HG02938 (cell line): Measurements from ENCODE around the gene CHRNE.
"Not testable (repeated sequence)": the region's sequence is repeated elsewhere in the genome, so short reads cannot be mapped to it uniquely, and the experiment has no call there.

Source experiments
- ATAC-seq: cut with Tn5 transposase; IDR thresholded peaks from one replicate; pipeline ENCODE4 v1.9.1; 2021; ENCODE audit warnings: mild to moderate bottlenecking, moderate library complexity; ENCODE audit not compliant: unreplicated experiment

CHRNE gene

GRCh38 chr17:4939796-4940554, 37.1 kb upstream of the CHRNE start, which contains the start of the genes RNF167 and SLC25A11:
RNF167 (plus strand) TSS chr17:4940268; CDS start chr17:4940910, 642 bp downstream.
SLC25A11 (minus strand) TSS chr17:4940046; CDS start chr17:4939910, 136 bp downstream.
- peak; percentile 80 for ATAC-seq

GRCh38 chr17:4939546-4939795, 36.6 kb upstream of the CHRNE start:
- no peak for ATAC-seq

DNA sequence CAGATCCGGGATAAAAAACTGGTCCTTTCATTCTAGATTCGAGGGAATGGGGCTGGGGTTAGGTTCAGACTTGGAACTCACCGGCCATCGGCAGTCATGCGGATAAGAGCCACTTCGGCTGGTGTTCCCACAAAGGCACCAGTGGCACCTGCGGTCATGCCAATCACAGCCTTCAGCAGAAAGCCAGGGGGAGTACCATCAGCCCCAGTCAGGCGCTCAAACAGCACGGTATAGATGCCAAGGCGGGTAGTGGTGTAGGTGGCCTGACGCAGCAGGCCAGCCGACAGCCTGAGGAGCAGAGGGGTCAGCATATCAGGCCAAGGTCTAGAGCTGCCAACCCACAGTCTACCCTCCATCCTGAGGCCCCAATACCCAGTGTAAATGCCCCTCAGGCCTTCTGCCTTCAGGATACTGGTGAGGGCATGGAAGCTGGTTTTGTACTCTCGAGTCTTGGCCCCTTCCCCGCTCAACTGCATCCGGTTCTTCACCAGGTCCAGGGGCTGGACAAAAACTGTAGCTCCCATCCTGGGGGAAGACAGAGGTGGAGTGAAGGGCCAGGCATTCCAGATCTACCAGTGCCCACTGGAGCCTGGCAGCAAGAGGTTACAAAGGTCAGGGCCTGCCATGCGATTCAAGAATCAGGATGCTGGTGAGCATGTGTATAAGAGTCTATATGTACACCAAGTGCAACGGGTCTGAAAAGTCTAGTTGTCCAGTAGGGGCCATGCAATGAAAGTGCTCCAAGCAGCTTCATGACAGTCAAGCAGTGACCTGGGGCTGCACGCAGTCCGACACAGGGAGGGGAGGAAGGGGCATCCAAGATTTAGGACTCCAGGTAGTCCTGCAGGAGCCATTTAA, 36.0 kb upstream of the CHRNE start:
- ATAC-seq: no peak

DNA sequence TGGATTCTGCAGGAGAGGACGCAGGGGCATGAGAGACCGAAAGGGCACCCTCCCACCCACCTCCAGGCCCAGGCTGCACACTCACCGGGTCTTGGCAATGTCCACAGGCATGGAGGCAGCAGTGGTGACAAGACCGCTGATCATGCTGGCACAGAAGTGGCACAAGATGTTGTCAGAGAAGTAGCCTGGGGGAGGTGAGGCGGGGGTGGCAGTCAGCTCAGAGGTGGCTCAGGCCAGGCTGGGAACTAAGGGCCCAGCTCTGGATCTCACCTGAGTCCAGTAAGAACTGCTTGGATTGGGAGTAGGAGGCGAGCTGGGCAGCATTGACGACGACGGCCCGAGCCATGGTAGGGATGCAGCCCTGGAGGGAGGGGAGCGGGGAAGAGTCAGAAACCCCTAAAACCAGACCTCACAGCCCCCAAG, 35.2 kb upstream of the CHRNE start:
- no peak for ATAC-seq

- no peak for ATAC-seq
These were observed 34.7 kb upstream of the CHRNE start for GRCh38 chr17:4937553-4937952.

- ATAC-seq: no peak
These were observed 33.5 kb upstream of the CHRNE start for GRCh38 chr17:4936436-4936835.

DNA sequence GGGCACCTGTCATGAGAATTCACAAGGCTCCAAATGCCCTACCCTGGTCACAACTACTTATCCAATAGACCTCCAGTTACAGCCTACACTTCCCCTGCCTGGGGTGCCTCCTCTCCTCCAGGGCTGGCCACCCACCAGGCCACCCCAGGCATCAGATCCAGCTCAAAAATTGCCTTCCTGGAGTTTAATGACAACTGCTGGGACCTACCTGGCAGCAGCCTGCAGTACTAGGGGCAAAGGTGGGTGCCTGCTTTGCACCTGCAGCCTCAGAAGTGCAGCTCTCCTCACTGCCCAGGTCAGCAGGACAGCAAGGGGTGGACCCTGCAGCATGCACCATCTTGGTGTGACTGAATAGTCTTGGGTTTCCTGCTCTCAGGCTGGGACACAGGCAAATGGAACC, 32.8 kb upstream of the CHRNE start:
- ATAC-seq: no peak

- no peak for ATAC-seq
These were observed 31.5 kb upstream of the CHRNE start for GRCh38 chr17:4934173-4934979.

DNA sequence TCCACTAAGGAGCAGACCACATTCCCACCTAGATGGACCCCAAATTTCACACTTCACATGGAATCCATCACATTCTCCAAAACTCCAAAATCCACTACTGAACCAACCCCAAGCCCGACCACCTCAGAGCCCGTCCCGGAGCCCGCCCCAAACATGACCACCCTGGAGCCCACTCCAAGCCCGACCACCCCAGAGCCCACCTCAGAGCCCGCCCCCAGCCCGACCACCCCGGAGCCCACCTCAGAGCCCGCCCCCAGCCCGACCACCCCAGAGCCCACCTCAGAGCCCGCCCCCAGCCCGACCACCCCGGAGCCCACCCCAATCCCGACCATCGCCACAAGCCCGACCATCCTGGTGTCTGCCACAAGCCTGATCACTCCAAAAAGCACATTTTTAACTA, 30.7 kb upstream of the CHRNE start:
- ATAC-seq: no peak

DNA sequence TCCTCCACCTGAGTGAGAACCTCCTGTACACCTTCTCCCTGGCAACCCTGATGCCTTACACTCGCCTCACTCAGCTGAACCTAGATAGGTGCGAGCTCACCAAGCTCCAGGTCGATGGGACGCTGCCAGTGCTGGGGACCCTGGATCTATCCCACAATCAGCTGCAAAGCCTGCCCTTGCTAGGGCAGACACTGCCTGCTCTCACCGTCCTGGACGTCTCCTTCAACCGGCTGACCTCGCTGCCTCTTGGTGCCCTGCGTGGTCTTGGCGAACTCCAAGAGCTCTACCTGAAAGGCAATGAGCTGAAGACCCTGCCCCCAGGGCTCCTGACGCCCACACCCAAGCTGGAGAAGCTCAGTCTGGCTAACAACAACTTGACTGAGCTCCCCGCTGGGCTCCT, 29.9 kb upstream of the CHRNE start:
- ATAC-seq: no peak

DNA sequence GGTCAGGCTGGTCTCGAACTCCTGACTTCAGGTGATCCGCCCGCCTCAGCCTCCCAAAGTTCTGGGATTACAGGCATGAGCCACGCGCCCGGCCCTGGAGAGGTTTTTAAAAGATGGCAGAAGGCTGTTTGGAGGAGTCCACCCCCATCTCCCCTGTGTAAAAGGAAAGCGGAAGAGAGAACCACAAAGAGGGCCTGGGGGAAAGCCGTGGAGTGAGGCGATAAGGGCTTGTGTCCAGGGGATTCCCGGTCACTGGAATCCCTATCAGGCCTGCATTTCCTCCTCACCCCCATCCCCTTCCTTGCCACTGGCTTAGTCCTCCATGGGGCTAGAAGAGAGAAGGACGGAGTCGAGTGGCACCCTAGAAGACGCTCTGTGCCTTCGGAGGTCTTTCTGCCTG, 29.1 kb upstream of the CHRNE start, which contains the start of gene GP1BA:
TSS of gene GP1BA (plus strand) at position 315 of the 400 bp plus-strand sequence. CDS start 328 bp downstream, outside the sequence.
- no peak for ATAC-seq

- ATAC-seq: no peak
These were observed 26.0 kb upstream of the CHRNE start for GRCh38 chr17:4928881-4929280.

DNA sequence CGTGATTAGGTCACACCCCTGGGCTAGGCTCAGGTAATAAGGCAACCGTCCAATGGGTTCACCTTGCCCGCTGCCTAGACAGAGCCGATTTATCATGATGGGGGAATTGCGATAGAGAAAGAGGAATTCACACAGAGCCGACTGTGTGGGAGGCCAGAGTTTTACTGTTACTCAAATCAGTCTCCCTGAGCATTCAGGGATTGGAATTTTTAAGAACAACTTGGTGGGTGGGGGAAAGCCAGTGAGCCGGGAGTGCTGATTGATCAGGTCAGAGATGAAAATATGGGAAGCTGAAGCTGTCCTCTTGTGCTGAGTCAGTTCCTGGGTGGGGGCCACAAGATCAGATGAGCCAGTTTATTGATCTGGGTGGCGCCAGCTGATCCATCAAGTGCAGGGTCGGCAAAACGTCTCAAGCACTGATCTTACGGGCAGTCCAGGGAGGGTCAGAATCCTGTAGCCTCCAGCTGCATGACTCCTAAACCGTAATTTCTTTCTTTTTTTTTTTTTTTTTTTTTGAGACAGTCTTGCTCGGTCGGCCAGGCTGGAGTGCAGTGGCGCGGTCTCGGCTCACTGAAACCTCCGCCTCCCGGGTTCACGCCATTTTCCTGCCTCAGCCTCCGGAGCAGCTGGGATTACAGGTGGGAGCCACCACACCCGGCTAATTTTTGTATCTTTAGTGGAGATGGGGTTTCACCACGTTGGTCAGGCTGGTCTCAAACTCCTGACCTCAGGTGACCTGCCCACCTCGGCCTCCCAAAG, 23.9 kb upstream of the CHRNE start:
- not testable (repeated sequence) for ATAC-seq

GRCh38 chr17:4921320-4921719, 18.4 kb upstream of the CHRNE start:
- ATAC-seq: no peak

DNA sequence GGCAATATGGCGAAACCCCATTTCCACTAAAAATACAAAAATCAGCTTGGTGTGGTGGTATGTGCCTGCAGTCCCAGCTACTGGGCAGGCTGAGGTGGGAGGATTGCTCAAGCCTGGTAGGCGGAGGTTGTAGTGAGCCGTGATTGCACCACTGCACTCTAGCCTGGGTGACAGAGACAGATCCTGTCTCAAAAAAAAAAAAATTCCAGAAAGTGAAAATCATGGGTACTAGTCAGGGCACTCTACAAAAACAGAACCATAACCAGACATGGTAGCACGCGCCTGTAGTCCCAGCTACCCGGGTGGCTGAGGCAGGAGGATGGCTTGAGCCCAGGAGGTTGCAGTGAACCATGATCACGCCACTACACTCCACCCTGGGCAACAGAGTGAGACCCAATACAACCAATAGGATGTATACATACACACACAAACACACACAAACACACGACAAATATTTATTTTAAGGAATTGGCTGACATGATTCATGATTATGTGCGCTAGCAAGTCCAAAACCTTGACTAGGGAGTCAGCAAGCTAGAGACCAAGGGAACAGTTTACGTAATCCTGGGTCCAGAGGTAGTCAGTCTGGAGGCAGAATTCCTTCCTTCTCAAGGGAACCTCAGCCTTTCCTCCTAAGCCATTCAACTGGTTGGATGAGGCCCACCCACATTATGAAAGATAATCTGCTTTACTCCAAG, 17.6 kb upstream of the CHRNE start:
- no peak for ATAC-seq

- no peak for ATAC-seq
These were observed 16.7 kb upstream of the CHRNE start for GRCh38 chr17:4919511-4920047.

DNA sequence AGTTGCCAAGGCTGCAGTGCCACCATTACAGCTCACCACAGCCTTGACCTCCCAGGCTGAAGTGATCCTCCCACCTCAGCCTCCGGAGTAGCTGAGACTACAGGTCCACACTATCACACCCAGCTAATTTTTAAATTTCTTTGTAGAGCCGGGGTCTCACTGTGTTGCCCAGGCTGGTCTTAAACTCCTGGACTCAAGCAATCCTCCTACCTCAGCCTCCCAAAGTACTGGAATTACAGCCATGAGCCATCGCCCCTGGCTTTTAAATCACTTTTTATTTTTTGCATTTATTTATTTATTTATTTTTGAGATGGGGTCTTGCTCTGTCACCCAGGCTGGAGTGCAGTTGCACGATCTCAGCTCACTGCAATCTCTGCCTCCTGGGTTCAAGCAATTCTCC, 11.7 kb upstream of the CHRNE start:
- not testable (repeated sequence) for ATAC-seq

DNA sequence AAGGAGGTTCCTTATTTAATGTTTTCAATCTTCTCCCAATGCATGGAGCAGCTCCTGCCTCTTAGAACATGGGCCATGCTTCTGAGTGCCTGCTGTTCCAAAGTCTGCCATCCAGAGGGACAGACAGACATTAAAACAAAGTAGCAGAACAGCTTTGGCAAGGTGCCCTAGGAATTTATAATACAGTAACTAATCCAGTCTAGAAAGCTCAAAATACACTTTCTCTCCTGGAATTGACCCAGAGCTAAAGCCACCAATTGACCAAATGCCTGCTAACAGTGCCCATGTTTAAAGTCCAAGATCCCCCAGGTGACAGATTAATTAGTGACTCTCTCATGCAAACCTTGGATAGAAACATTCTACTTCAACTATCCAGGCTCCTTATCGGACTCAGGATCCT, 11.1 kb upstream of the CHRNE start:
- no peak for ATAC-seq

- no peak for ATAC-seq
These were observed 6.0 kb upstream of the CHRNE start for GRCh38 chr17:4908711-4909496.
